ENCODE results near the gene VWA7. TPM values are rescaled to one million over a fixed set of nuclear protein-coding genes. Genes with fewer than 3 reads are reported as not detected.
A peak's percentile ranks its signal among the peaks of the same experiment; 100 is the strongest.
"Not testable (repeated sequence)": the region's sequence is repeated elsewhere in the genome, so short reads cannot be mapped to it uniquely, and the experiment has no call there.

The VWA7 gene
- total RNA-seq, 2 donors from 2014 or later, result 2.7 to 13.0 TPM

DNA sequence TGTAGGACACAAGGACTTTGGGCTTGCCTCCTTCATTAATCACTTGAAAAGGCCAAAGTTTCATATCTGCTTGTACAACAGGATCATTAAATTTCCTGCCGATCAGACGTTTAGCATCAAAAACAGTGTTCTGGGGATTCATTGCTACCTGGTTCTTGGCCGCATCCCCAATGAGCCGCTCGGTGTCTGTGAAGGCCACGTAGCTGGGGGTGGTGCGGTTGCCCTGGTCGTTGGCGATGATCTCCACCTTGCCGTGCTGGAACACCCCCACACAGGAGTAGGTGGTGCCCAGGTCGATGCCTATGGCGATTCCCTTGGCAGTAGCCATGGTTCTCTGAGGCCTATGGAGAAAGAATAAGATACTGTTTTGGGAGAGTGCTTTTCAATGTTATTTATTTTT is 34.5 kb upstream of the VWA7 start:
- no peak overlapping the region for H3K4me3 ChIP-seq
- no peaks in the 10 kb centered on the region for H3K4me1 ChIP-seq (replicated peaks)
- no peak overlapping the region for H3K27ac ChIP-seq
- TF ChIP-seq POLR2AphosphoS5 (IDR thresholded peaks at IDR 0.05) (no peak), POLR2A (IDR thresholded peaks at IDR 0.05) (no peak)
- TF ChIP-seq, protein P1, sequence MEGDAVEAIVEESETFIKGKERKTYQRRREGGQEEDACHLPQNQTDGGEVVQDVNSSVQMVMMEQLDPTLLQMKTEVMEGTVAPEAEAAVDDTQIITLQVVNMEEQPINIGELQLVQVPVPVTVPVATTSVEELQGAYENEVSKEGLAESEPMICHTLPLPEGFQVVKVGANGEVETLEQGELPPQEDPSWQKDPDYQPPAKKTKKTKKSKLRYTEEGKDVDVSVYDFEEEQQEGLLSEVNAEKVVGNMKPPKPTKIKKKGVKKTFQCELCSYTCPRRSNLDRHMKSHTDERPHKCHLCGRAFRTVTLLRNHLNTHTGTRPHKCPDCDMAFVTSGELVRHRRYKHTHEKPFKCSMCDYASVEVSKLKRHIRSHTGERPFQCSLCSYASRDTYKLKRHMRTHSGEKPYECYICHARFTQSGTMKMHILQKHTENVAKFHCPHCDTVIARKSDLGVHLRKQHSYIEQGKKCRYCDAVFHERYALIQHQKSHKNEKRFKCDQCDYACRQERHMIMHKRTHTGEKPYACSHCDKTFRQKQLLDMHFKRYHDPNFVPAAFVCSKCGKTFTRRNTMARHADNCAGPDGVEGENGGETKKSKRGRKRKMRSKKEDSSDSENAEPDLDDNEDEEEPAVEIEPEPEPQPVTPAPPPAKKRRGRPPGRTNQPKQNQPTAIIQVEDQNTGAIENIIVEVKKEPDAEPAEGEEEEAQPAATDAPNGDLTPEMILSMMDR (IDR thresholded peaks at IDR 0.05), result no peak
- H3K27me3 ChIP-seq (replicated peaks; ENCODE audit: insufficient read depth), result no peaks in the 10 kb centered on the region
- intact Hi-C loops (cut with DNase I), result no loop called here
- H3K9me3 ChIP-seq, result no peaks in the 10 kb centered on the region
- DNase-seq (ENCODE audit: low spot score), result no peak
- 89% methylated on average over 12 of the region's 12 CpGs for WGBS
- H3K36me3 ChIP-seq, result no peaks in the 10 kb centered on the region

DNA sequence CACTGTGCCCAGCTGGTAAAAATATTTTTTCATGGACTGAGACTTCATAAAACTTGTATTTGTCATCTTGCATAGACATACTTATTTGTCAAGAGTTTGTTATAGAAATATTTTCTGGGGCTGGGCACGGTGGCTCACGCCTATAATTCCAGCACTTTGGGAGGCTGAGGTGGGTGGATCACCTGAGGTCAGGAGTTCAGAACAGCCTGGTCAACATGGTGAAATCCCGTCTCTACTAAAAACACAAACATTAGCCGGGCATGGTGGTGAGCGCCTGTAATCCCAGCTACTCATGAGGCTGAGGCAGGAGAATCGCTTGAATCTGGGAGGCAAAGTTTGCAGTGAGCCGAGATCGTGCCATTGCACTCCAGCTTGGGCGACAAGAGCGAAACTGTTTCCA is 31.5 kb upstream of the VWA7 start:
- 90% methylated on average over 10 of the region's 10 CpGs for WGBS
- H3K4me3 ChIP-seq; H3K4me1 ChIP-seq (replicated peaks); H3K36me3 ChIP-seq; H3K9me3 ChIP-seq; DNase-seq (ENCODE audit: low spot score); H3K27me3 ChIP-seq (replicated peaks; ENCODE audit: insufficient read depth); H3K27ac ChIP-seq; intact Hi-C loops (cut with DNase I): not testable (repeated sequence)

DNA sequence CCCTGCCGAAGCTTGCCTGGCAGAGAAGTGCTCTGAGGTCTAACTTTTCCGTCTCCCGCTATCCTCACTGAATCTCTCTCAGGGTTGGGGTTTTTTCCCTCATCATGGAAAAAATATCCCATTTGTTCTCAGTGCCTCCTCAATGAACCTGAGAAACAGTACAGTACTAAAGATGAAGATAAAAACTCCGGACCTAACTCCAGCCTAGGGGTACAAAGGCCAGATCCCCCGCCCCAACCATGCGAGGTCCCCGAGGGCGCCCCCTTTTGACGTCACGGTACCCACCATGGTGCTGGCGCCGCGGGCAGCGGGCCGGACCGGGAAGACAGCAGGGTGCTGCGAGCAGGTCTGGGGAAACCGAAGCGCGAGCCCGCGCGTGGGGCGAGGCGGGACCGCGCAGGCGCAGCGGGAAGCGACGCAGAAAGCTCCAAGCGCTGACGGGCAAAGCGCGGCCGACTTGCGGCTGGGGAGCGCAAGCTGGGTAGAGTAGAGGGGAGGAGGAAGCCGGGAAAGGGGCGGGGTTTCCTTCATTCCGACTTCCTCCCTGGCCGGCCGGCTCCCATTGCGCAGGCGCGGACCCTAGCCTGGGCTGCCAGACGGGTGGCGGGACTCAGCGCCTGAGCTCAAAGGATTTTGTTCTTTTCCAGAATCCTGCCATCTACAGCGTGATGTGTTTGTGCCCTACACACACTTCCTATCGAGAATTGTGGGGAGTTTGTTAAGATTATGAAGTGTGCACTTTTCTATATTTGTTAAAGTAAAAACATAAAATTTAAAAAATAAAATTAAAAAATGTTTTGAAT is 29.5 kb upstream of the VWA7 start, which contains the start of gene LSM2:
TSS of gene LSM2 (minus strand) at position 497 of the 803 bp plus-strand sequence. CDS start at position 288, 209 bp downstream.
- H3K27me3 ChIP-seq (replicated peaks; ENCODE audit: insufficient read depth), result no peaks in the 10 kb centered on the region
- no peaks in the 10 kb centered on the region for H3K9me3 ChIP-seq
- H3K4me3 ChIP-seq, result peak within 1 kb of the TSS; percentile 48 to 52
- H3K27ac ChIP-seq, result peak within 1 kb of the TSS; percentile 93 to 95
- TF ChIP-seq POLR2A (IDR thresholded peaks at IDR 0.05) (peak; percentile 97), POLR2AphosphoS5 (IDR thresholded peaks at IDR 0.05) (peak; percentile 100)
- TF ChIP-seq, protein P1 (IDR thresholded peaks at IDR 0.05), result peak in 3 of 4 experiments; percentile 30 to 54 (median 49)
- intact Hi-C loops (cut with DNase I), result no loop called here
- under 1% methylated on average over 40 of the region's 51 CpGs for WGBS
- no peaks in the 10 kb centered on the region for H3K4me1 ChIP-seq (replicated peaks)
- H3K36me3 ChIP-seq, result no peaks in the 10 kb centered on the region
- peak; percentile 97 for DNase-seq (ENCODE audit: low spot score)

DNA sequence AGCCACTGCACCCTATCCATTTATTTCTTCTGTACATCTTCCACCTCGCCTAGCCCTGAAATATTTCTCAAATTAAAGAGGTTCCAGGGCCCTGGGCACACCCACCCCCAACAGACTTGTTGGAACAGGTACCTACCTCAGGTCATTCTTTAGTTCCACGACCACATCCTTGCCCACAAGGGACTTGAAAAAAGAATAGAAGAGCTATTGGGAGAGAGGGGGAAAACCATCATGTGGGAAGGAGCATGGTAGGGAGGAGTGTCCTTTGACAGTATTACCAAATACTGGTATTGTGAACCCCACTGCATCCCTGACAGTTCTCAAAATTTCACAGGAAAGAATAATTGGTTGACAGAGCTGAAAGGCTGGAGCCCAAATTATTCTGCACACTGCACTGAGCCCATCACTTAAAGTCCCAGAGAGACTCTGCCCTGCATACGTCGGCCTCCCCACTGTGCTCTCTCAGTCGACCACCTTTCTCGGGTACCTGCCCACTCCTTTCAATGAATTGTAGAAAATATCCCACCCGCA is 28.9 kb upstream of the VWA7 start:
- Histone ChIP-seq H3K4me3 (peak overlapping the region; percentile 48 to 52), H3K9me3 (no peaks in the 10 kb centered on the region), H3K27me3 (replicated peaks; ENCODE audit: insufficient read depth) (no peaks in the 10 kb centered on the region), H3K36me3 (no peaks in the 10 kb centered on the region), H3K4me1 (replicated peaks) (no peaks in the 10 kb centered on the region), H3K27ac (peak overlapping the region; percentile 93 to 95)
- intact Hi-C loops (cut with DNase I), result no loop called here
- WGBS, result 5% methylated on average over 7 of the region's 7 CpGs
- TF ChIP-seq POLR2A (IDR thresholded peaks at IDR 0.05), result no peak
- TF ChIP-seq, protein P1 (IDR thresholded peaks at IDR 0.05), result no peak
- no peak for TF ChIP-seq POLR2AphosphoS5 (IDR thresholded peaks at IDR 0.05)
- no peak for DNase-seq (ENCODE audit: low spot score)

DNA sequence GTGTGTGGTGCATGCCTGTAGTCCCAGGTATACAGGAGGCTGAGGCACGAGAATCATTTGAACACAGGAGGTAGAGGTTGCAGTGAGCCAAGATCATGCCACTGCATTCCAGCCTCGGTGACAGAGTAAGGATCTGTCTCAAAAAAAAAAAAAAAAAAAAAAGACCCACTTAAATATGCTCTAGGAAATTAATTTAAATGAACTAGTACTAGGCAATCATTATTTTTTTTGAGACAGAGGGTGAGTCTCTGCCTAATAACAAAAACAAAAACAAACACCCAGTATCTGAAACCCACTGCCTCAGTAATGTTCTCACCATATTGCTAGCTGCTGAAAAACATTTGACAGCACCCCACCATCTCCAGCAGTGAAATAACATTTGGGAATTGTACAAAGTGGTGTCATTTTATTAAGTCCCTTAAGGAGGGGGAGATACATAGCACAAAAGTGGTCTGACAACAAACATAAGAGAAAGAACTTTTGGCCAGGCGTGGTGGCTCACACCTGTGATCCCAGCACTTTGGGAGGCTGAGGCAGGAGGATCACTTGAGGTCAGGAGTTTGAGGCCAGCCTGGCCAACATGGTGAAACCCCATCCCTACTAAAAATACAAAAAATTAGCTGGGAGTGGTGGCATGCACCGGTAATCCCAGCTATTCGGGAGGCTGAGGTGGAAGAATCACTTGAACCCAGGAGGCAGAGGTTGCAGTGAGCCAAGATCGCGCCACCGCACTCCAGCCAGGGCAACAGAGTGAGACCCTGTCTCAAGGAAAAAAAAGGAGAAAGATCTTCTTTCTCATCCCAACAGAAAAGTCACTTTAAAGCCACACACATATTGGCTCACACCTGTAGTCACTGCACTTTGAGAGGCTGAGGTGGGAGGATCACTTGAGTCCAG is 24.2 kb upstream of the VWA7 start:
- H3K36me3 ChIP-seq; DNase-seq (ENCODE audit: low spot score); H3K9me3 ChIP-seq; H3K4me1 ChIP-seq (replicated peaks); H3K27ac ChIP-seq; H3K4me3 ChIP-seq; intact Hi-C loops (cut with DNase I); H3K27me3 ChIP-seq (replicated peaks; ENCODE audit: insufficient read depth): not testable (repeated sequence)
- WGBS, result 96% methylated on average over 8 of the region's 8 CpGs

Measured in prostate gland (tissue), 2 donors.